K562 (cell line): ENCODE data around the gene IPO11.

ENCODE experiments used
- ARID3B ChIP-seq: fragments of 250-450 bp; sonication (Bioruptor Pico); IDR thresholded peaks from 2 replicates; pipeline ENCODE4 v1.4.0; 2020; ENCODE audit warnings: borderline replicate concordance
- ATF2 ChIP-seq: sonication (generic); formaldehyde crosslinking; IDR thresholded peaks from 2 replicates; pipeline ENCODE4 v1.8.1; 2022; ENCODE audit warnings: missing genetic modification reagents
- ATF7 ChIP-seq: fragments of 450-650 bp; IDR thresholded peaks from 2 replicates; pipeline ENCODE4 v1.7.1; 2014; ENCODE audit warnings: mild to moderate bottlenecking, moderate library complexity
- CHD2 ChIP-seq: IDR thresholded peaks from 2 replicates; pipeline ENCODE4 v1.6.1; 2011; ENCODE audit warnings: low read depth, low read length
- CHD4 ChIP-seq: fragments of 200-600 bp; sonication (generic); IDR thresholded peaks from 3 replicates; pipeline ENCODE4 v1.6.1; 2012; ENCODE audit warnings: low read depth, mild to moderate bottlenecking, mixed read lengths, low read length, inconsistent platforms; ENCODE audit not compliant: insufficient read depth, insufficient replicate concordance, poor library complexity, severe bottlenecking
- EZH2 ChIP-seq: IDR thresholded peaks from 2 replicates; pipeline ENCODE4 v1.6.1; 2012; ENCODE audit warnings: low read depth, mild to moderate bottlenecking, inconsistent platforms, low read length, borderline replicate concordance
- JUN ChIP-seq, 2 experiments: sonication (generic) in 1 of 2; formaldehyde crosslinking in 1 of 2; IDR thresholded peaks; 2 replicates each; pipeline versions ENCODE4 v1.6.1 to v1.8.0; 2012 to 2022; ENCODE audit warnings: borderline replicate concordance in 2 of 2, mild to moderate bottlenecking in 2 of 2, improper control_type of control experiment in 1 of 2, low read depth in 1 of 2, low read length in 1 of 2, missing genetic modification reagents in 1 of 2
- POLR2A ChIP-seq: fragments of 450-650 bp; conservative IDR thresholded peaks from 2 replicates; pipeline ENCODE4 v1.6.1; 2016
- TCF7L2 ChIP-seq: fragments of 150-350 bp; IDR thresholded peaks from 2 replicates; pipeline ENCODE4 v1.6.1; 2016; ENCODE audit warnings: low read depth, mild to moderate bottlenecking, low read length, moderate library complexity
- USF2 ChIP-seq: sonication (generic); formaldehyde crosslinking; IDR thresholded peaks from 2 replicates; pipeline ENCODE4 v1.5.0; 2020; ENCODE audit warnings: missing genetic modification reagents
- ZNF263 ChIP-seq: sonication (generic); formaldehyde crosslinking; IDR thresholded peaks from 2 replicates; pipeline ENCODE4 v1.8.0; 2022; ENCODE audit warnings: mild to moderate bottlenecking, missing genetic modification reagents, borderline replicate concordance
- ZNF511 ChIP-seq: sonication (generic); formaldehyde crosslinking; IDR thresholded peaks from 2 replicates; pipeline ENCODE4 v1.8.0; 2022; ENCODE audit warnings: mild to moderate bottlenecking, missing genetic modification reagents

GRCh38 chr5:62623271-62623670 lies 210.7 kb downstream of the IPO11 start:
- TF ChIP-seq CHD2: no peak
- no peak for TF ChIP-seq ZNF263 (CRISPR knock-in tag)
- TF ChIP-seq USF2 (CRISPR knock-in tag): no peak
- no peak for TF ChIP-seq ZNF511 (CRISPR knock-in tag)
- TF ChIP-seq POLR2A: no peak
- no peak for TF ChIP-seq ATF2 (CRISPR knock-in tag)
- TF ChIP-seq CHD4: no peak
- TF ChIP-seq ARID3B: no peak
- TF ChIP-seq TCF7L2: no peak
- TF ChIP-seq EZH2: no peak
- TF ChIP-seq ATF7: no peak
- TF ChIP-seq JUN (IDR thresholded peaks at IDR 0.05; ENCODE audit: borderline replicate concordance, low read depth, low read length): no peak
- no peak for TF ChIP-seq JUN (CRISPR knock-in tag; IDR thresholded peaks at IDR 0.05; ENCODE audit: borderline replicate concordance)
